ENCODE results near the gene IL31. TPM values are rescaled to one million over a fixed set of nuclear protein-coding genes. Genes with fewer than 3 reads are reported as not detected.

The IL31 gene
- total RNA-seq, 2 donors from 2014 or later = not detected

DNA sequence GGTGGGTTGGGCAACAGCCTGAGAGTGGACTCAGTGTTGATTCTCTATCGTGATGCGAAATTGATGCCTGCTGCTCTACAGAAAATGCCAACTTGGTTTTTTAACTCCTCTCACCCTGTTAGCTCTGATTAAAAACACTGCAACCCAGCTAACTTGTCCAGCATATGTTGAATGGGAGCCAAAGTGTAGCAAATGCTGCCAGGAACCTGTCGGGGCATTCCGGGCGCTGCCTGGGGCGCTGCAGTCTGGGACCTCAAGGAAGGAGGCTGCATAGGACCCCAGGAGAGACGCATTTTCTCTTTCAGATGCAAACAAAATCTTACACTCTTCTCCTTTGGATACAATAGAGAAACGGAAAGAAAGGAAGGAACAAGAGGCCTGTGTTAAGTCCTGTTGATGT lies 33.4 kb upstream of the IL31 start:
- TF ChIP-seq POLR2A (IDR thresholded peaks at IDR 0.05) (no peak), POLR2AphosphoS5 (IDR thresholded peaks at IDR 0.05) (no peak)
- TF ChIP-seq, protein P1, sequence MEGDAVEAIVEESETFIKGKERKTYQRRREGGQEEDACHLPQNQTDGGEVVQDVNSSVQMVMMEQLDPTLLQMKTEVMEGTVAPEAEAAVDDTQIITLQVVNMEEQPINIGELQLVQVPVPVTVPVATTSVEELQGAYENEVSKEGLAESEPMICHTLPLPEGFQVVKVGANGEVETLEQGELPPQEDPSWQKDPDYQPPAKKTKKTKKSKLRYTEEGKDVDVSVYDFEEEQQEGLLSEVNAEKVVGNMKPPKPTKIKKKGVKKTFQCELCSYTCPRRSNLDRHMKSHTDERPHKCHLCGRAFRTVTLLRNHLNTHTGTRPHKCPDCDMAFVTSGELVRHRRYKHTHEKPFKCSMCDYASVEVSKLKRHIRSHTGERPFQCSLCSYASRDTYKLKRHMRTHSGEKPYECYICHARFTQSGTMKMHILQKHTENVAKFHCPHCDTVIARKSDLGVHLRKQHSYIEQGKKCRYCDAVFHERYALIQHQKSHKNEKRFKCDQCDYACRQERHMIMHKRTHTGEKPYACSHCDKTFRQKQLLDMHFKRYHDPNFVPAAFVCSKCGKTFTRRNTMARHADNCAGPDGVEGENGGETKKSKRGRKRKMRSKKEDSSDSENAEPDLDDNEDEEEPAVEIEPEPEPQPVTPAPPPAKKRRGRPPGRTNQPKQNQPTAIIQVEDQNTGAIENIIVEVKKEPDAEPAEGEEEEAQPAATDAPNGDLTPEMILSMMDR (IDR thresholded peaks at IDR 0.05) = no peak
- peaks cover 6 to 8% of the 10 kb centered on the region in 2 donors for H3K36me3 ChIP-seq
- intact Hi-C loops (cut with DNase I) = no loop called here
- DNase-seq (ENCODE audit: low spot score) = no peak
- no peaks in the 10 kb centered on the region for H3K4me1 ChIP-seq (replicated peaks)
- H3K27ac ChIP-seq = no peak overlapping the region
- 68% methylated on average over 8 of the region's 8 CpGs for WGBS
- H3K27me3 ChIP-seq (replicated peaks; ENCODE audit: insufficient read depth) = no peaks in the 10 kb centered on the region
- no peaks in the 10 kb centered on the region for H3K9me3 ChIP-seq
- H3K4me3 ChIP-seq = no peak overlapping the region

DNA sequence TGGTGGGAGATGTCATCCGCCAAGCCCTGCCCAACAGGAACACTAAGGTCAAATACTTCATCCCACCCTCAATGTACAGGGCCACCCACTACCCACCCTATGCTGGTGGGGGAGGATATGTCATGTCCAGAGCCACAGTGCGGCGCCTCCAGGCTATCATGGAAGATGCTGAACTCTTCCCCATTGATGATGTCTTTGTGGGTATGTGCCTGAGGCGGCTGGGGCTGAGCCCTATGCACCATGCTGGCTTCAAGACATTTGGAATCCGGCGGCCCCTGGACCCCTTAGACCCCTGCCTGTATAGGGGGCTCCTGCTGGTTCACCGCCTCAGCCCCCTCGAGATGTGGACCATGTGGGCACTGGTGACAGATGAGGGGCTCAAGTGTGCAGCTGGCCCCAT lies 33.0 kb upstream of the IL31 start:
- Histone ChIP-seq H3K9me3 (no peaks in the 10 kb centered on the region), H3K4me1 (replicated peaks) (no peaks in the 10 kb centered on the region), H3K4me3 (no peak overlapping the region), H3K27ac (no peak overlapping the region), H3K36me3 (peaks cover 6 to 8% of the 10 kb centered on the region in 2 donors), H3K27me3 (replicated peaks; ENCODE audit: insufficient read depth) (no peaks in the 10 kb centered on the region)
- DNase-seq (ENCODE audit: low spot score) = no peak
- WGBS = 93% methylated on average over 7 of the region's 8 CpGs
- intact Hi-C loops (cut with DNase I) = no loop called here
- TF ChIP-seq POLR2A (IDR thresholded peaks at IDR 0.05) (no peak), POLR2AphosphoS5 (IDR thresholded peaks at IDR 0.05) (no peak)

DNA sequence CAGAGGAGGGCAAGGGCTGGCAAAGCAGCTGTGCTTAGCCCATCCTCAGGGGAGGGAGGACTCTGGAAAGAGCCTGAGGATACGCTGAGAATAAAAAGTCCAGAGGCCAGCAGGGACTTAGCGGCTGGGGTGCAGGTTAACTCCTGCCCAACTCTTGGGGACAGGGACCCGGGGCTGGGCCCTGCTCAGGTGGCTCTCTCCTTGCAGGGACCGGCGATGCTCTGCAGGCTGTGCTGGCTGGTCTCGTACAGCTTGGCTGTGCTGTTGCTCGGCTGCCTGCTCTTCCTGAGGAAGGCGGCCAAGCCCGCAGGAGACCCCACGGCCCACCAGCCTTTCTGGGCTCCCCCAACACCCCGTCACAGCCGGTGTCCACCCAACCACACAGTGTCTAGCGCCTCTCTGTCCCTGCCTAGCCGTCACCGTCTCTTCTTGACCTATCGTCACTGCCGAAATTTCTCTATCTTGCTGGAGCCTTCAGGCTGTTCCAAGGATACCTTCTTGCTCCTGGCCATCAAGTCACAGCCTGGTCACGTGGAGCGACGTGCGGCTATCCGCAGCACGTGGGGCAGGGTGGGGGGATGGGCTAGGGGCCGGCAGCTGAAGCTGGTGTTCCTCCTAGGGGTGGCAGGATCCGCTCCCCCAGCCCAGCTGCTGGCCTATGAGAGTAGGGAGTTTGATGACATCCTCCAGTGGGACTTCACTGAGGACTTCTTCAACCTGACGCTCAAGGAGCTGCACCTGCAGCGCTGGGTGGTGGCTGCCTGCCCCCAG lies 32.3 kb upstream of the IL31 start:
- no peaks in the 10 kb centered on the region for H3K4me1 ChIP-seq (replicated peaks)
- no peak overlapping the region for H3K4me3 ChIP-seq
- TF ChIP-seq POLR2A (IDR thresholded peaks at IDR 0.05) (no peak), POLR2AphosphoS5 (IDR thresholded peaks at IDR 0.05) (no peak)
- TF ChIP-seq, protein P1 (IDR thresholded peaks at IDR 0.05) = no peak
- H3K36me3 ChIP-seq = peaks cover 6 to 8% of the 10 kb centered on the region in 2 donors
- intact Hi-C loops (cut with DNase I) = no loop called here
- H3K9me3 ChIP-seq = no peaks in the 10 kb centered on the region
- 68% methylated on average over 27 of the region's 27 CpGs for WGBS
- H3K27me3 ChIP-seq (replicated peaks; ENCODE audit: insufficient read depth) = no peaks in the 10 kb centered on the region
- no peak overlapping the region for H3K27ac ChIP-seq
- no peak for DNase-seq (ENCODE audit: low spot score)

DNA sequence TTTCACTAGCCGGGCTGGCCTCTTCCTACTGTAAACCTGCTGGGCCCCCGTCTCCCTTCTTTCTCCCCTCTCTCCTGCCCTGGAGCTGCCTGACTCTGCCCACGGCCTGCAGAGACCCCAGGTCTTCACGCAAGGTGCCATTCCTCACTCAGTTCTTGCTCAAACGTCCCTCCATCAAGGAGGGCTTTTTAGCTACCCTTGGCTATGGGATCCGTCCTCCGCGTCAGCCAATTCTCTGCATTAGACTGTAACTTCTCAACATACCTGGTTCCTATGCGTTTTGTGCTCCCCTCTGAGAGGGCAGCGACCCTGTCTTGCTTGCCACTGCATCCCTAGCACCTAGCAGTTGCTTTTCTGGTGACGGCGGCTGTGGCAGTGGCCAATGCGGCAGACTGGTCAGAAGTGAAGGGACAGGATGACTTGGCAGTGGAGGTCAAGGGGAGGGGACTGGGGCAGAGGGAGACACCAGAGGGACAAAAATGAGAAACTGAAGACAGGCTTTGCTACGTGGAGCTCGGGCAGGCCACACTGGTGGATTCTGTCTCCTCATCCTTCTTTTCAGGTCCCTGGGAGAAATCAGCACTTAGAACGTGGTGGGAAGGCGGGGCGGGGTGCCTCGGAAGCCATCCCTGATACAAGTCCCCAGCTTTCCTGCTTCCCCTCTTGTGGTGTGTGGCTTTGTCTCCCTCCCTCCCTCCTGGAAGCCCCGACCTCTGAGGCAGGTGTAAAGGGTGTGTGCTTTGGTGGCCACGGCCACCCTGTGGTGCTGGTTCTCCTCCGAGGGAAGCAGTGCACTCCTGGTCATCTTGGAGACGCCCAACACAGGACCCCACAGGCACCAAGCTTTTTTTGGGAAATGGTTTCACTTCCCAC lies 31.3 kb upstream of the IL31 start:
- peaks cover 6 to 8% of the 10 kb centered on the region in 2 donors for H3K36me3 ChIP-seq
- H3K27me3 ChIP-seq (replicated peaks; ENCODE audit: insufficient read depth) = no peaks in the 10 kb centered on the region
- intact Hi-C loops (cut with DNase I) = no loop called here
- no peaks in the 10 kb centered on the region for H3K9me3 ChIP-seq
- 51% methylated on average over 23 of the region's 23 CpGs for WGBS
- DNase-seq (ENCODE audit: low spot score) = no peak
- H3K4me1 ChIP-seq (replicated peaks) = no peaks in the 10 kb centered on the region
- H3K4me3 ChIP-seq = no peak overlapping the region
- H3K27ac ChIP-seq = no peak overlapping the region
- TF ChIP-seq POLR2A (IDR thresholded peaks at IDR 0.05) (no peak), POLR2AphosphoS5 (IDR thresholded peaks at IDR 0.05) (no peak)
- TF ChIP-seq, protein P1 (IDR thresholded peaks at IDR 0.05) = no peak

Data from prostate gland (tissue), 2 donors.